Stomach smooth muscle (tissue), 2 donors: ENCODE data around the gene CEP170B.

Experiments
- H3K27ac ChIP-seq: one replicate; pipeline ENCODE4 v1.7.0; 2013; ENCODE audit warnings: mild to moderate bottlenecking, low read length, inconsistent platforms
- H3K27me3 ChIP-seq, 2 donors: one replicate each; pipeline ENCODE4 v1.7.0; 2013; ENCODE audit warnings: low read length in 2 of 2; ENCODE audit not compliant: insufficient read depth in 2 of 2, control insufficient read depth in 1 of 2
- H3K36me3 ChIP-seq, 2 donors: one replicate each; pipeline ENCODE4 v1.7.0; 2013; ENCODE audit warnings: low read length in 2 of 2; ENCODE audit not compliant: control insufficient read depth in 2 of 2, insufficient read depth in 2 of 2
- H3K4me1 ChIP-seq: one replicate; pipeline ENCODE4 v1.7.0; 2013; ENCODE audit warnings: low read length; ENCODE audit not compliant: control insufficient read depth, insufficient read depth
- H3K4me3 ChIP-seq, 2 donors: one replicate each; pipeline ENCODE4 v1.7.0; 2013; ENCODE audit warnings: low read length in 2 of 2
- H3K9ac ChIP-seq, 2 donors: one replicate each; pipeline ENCODE4 v1.7.0; 2013; ENCODE audit warnings: low read length in 2 of 2, mild to moderate bottlenecking in 1 of 2
- H3K9me3 ChIP-seq, 2 donors: one replicate each; pipeline ENCODE4 v1.7.0; 2013; ENCODE audit warnings: low read length in 2 of 2; ENCODE audit not compliant: control insufficient read depth in 2 of 2
- donor health status: healthy.
- donor health status: Pancreatic carcinoma.

CEP170B gene

GRCh38 chr14:104865081-104865630 lies at the start of gene CEP170B:
Gene CEP170B (plus strand): TSS chr14:104865268. CDS start chr14:104868451, 3,183 bp downstream.
- H3K9ac ChIP-seq: peak within 1 kb of the TSS; percentile 70 to 83
- peaks cover 2 to 6% of the 10 kb centered on the region in 2 donors for H3K27me3 ChIP-seq
- H3K27ac ChIP-seq: no peak within 1 kb of the TSS
- H3K4me1 ChIP-seq: peaks cover 33% of the 10 kb centered on the region
- no peaks in the 10 kb centered on the region for H3K9me3 ChIP-seq
- peaks cover 0 to 2% of the 10 kb centered on the region in 2 donors for H3K36me3 ChIP-seq
- peak within 1 kb of the TSS; percentile 44 to 77 for H3K4me3 ChIP-seq

GRCh38 chr14:104816616-104816884 lies 48.5 kb upstream of the CEP170B start:
- peak overlapping the region; percentile 73 to 89 for H3K9ac ChIP-seq
- peak overlapping the region; percentile 89 for H3K27ac ChIP-seq
- H3K36me3 ChIP-seq: no peaks in the 10 kb centered on the region
- no peaks in the 10 kb centered on the region for H3K9me3 ChIP-seq
- H3K27me3 ChIP-seq: peaks cover 0 to 1% of the 10 kb centered on the region in 2 donors
- peaks cover 33% of the 10 kb centered on the region for H3K4me1 ChIP-seq
- peak overlapping the region; percentile 79 to 88 for H3K4me3 ChIP-seq

GRCh38 chr14:104817930-104818713 lies 46.9 kb upstream of the CEP170B start:
- Histone ChIP-seq H3K9me3 (no peaks in the 10 kb centered on the region), H3K9ac (no peak overlapping the region), H3K4me1 (peaks cover 33% of the 10 kb centered on the region), H3K27ac (no peak overlapping the region), H3K36me3 (no peaks in the 10 kb centered on the region), H3K27me3 (peaks cover 0 to 5% of the 10 kb centered on the region in 2 donors), H3K4me3 (no peak overlapping the region)

DNA sequence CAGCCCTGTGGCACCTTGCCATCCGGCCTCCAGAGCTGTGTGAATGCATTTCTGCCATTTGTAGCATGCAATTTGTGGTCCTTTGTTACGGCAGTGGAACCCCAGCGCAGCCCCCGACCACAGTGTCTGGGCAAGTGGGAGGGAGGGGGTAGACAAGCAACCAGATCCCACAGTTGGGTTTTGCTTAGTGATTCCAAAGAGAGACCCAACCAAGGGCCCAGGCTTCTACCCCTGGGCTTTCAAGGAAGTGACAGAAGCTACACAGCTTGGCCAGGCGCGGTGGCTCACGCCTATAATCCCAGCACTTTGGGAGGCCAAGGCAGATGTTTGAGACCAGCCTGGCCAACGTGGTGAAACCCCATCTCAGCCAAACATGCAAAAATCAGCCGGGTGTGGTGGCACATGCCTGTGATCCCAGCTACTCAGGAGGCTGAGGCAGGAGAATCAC lies 46.3 kb upstream of the CEP170B start:
- peaks cover 0 to 5% of the 10 kb centered on the region in 2 donors for H3K27me3 ChIP-seq
- H3K4me3 ChIP-seq: no peak overlapping the region
- H3K36me3 ChIP-seq: no peaks in the 10 kb centered on the region
- no peak overlapping the region for H3K9ac ChIP-seq
- H3K4me1 ChIP-seq: peaks cover 33% of the 10 kb centered on the region
- H3K27ac ChIP-seq: no peak overlapping the region
- no peaks in the 10 kb centered on the region for H3K9me3 ChIP-seq

GRCh38 chr14:104819361-104819781 lies 45.7 kb upstream of the CEP170B start:
- H3K36me3 ChIP-seq: no peaks in the 10 kb centered on the region
- H3K27me3 ChIP-seq: peaks cover under 1 to 7% of the 10 kb centered on the region in 2 donors

DNA sequence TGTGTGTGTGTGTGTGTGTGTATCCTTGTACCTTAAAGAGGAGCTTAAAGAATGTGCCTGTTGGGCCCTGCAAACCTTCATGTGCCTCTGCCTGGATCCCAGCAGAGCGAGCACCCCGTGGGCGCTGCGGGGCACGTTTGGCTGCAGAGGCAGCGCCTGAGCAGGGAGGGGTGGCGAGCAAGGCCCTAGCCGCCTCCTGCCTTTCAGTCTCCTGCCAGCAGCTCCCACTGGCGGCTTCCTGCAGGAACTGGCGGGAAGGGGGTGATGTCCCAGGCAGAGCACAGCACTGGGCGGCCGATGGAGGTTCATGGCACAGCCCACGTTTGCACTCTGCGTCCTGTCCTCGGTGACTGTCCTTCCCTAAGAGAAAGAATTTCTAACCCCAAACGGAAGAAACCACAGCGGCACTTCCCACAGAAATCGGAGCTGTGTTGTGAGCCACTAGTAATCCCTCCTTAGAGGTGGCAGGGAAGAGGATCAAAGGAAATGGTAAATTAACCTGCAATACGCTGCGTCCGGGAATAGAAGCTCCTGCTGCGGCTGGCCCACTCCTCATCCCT lies 44.3 kb upstream of the CEP170B start:
- no peaks in the 10 kb centered on the region for H3K36me3 ChIP-seq
- no peak overlapping the region for H3K9ac ChIP-seq
- H3K4me1 ChIP-seq: peaks cover 25% of the 10 kb centered on the region
- H3K27me3 ChIP-seq: peaks cover 6 to 7% of the 10 kb centered on the region in 2 donors
- H3K4me3 ChIP-seq: no peak overlapping the region
- no peak overlapping the region for H3K27ac ChIP-seq
- H3K9me3 ChIP-seq: no peaks in the 10 kb centered on the region

More at GRCh38 chr14:104819361-104819781, 45.7 kb upstream of the CEP170B start:
- Histone ChIP-seq H3K4me1 (peaks cover 33% of the 10 kb centered on the region), H3K27ac (no peak overlapping the region), H3K4me3 (no peak overlapping the region), H3K9ac (no peak overlapping the region), H3K9me3 (no peaks in the 10 kb centered on the region)

DNA sequence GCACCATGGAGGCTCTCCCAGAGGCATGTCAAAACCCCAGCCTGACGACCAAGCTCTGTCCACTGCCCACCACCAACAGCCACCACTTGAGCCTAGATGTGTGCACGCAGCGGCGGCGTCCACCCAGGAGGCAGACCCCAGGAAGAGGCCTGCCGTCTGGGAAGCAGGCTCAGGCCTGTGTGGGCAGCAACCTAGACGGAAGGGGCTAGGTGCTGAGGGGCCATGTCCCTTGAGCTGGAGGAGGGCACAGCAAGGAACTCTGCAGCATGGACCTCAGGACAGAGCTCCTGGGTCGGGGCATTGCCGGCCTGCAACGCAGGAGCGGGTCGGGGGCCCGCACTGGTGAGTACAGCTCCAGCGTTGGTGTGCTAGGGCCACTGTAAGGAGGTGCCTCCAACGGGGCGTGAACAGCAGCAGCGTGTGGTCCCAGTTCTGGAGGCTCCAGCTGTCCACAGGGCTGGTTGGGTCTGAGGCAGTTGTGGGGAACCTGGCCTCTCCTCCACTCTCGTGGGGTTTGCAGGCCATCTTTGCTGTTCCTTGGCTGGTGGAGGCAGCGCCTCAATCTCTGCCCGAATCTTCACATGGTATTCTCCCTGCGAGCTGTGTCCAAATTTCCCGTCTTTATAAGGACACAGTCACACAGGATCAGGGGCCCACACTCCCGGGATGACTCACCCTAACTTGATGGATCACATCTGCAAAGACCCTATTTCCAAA lies 43.7 kb upstream of the CEP170B start:
- Histone ChIP-seq H3K4me1 (peaks cover 26% of the 10 kb centered on the region), H3K9me3 (no peaks in the 10 kb centered on the region), H3K27ac (no peak overlapping the region), H3K9ac (no peak overlapping the region), H3K27me3 (peaks cover 6 to 7% of the 10 kb centered on the region in 2 donors), H3K36me3 (no peaks in the 10 kb centered on the region), H3K4me3 (no peak overlapping the region)

DNA sequence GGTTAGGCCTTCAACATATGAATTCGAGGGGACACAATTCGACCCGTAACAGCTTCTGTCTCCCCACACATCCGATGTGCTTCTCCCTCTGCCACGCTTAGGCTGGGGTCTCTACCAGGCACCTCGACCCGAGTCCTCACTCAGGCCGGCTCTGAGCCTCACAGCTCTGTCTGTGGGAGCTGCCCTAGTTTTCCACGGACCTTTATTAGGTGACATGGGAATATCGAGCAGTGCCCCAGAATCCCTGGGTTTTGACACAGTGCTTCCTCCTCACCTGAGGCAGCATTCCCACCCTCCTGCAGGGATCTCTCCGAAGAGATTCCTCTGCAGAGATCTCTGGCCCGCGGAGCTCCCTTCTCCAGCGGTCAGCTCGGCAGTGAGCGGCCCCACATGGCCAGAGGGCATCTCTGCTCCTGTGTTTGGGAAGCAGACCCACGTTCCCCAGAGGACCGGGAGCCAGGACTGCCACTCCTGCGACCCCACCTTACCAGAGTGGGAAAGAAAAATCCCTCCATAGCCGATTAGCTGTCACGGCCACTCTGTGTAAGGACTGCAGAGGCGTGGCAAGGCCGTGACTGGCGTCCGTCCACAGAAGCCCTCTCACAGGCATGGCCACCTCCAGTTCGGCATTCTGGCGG lies 43.0 kb upstream of the CEP170B start:
- peaks cover 21% of the 10 kb centered on the region for H3K4me1 ChIP-seq
- H3K4me3 ChIP-seq: no peak overlapping the region
- H3K27me3 ChIP-seq: peaks cover 6 to 7% of the 10 kb centered on the region in 2 donors
- H3K27ac ChIP-seq: no peak overlapping the region
- no peaks in the 10 kb centered on the region for H3K36me3 ChIP-seq
- H3K9ac ChIP-seq: no peak overlapping the region
- H3K9me3 ChIP-seq: no peaks in the 10 kb centered on the region

DNA sequence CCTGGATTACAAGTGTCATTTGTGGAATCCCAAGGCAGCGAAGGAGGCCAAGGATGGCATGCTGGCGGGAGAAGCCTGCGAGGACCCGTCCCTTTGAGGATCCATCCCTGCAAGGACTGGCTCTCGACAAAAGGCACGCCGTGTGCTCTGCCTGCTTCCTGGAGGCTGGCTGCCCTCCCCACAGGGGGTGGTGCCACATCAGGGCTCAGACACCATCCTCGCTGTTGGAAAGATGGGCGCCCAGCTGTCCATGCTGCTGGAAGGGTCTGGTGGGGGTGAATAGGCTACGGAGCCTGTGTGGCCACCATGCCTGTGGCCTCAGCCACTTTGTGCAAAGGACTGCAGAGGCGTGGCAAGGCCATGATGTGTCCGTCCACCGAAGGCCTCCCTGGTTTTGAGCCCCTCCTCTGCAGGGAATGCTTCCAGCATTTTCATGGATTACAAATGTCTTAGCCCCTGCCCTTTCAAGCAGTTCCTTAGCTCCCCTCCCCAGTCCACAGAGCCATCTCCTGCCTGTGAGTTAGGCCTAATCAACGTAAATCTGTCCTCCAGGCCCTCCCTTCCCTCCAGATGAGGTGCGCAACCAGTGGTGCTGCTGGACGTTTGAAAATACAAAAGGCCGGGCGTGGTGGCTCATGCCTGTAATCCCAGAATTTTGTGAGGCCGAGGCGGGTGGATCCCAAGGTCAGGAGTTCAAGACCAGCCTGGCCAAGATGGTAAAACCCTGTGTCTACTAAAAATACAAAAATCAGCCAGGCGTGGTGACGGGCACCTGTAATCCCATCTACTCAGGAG lies 42.0 kb upstream of the CEP170B start:
- no peaks in the 10 kb centered on the region for H3K36me3 ChIP-seq

More for the DNA sequence above, 42.0 kb upstream of the CEP170B start:
- Histone ChIP-seq H3K4me1 (peaks cover 24% of the 10 kb centered on the region), H3K4me3 (no peak overlapping the region), H3K27ac (no peak overlapping the region), H3K9me3 (no peaks in the 10 kb centered on the region), H3K9ac (no peak overlapping the region), H3K27me3 (peaks cover 6 to 10% of the 10 kb centered on the region in 2 donors)
